A549 (cell line): ENCODE data around the gene ZNF143.

Experiments
- GATA3 ChIP-seq: IDR thresholded peaks from 2 replicates; pipeline ENCODE4 v1.6.1; 2012; ENCODE audit warnings: borderline replicate concordance
- HDAC2 ChIP-seq: fragments of 200-600 bp; sonication (generic); IDR thresholded peaks from 2 replicates; pipeline ENCODE4 v1.6.1; 2016
- HEYL ChIP-seq: fragments of 250-450 bp; sonication (Bioruptor Pico); IDR thresholded peaks from 2 replicates; pipeline ENCODE4 v1.8.0; 2021; ENCODE audit warnings: mild to moderate bottlenecking, moderate library complexity
- POLR2AphosphoS2 ChIP-seq: conservative IDR thresholded peaks from 2 replicates; pipeline ENCODE4 v1.6.1; 2012; ENCODE audit warnings: low read length, improper control_type of control experiment, inconsistent platforms
- TF ChIP-seq, protein P1 (sequence below): fragments of 450-650 bp; IDR thresholded peaks from 2 replicates; pipeline ENCODE4 v1.6.1; 2014; ENCODE audit warnings: antibody characterized with exemption
- TF ChIP-seq, protein P2 (sequence below): fragments of >200 bp; sonication (Bioruptor Twin); formaldehyde crosslinking; IDR thresholded peaks from 3 replicates; pipeline ENCODE4 v1.5.1; 2016

DNA sequence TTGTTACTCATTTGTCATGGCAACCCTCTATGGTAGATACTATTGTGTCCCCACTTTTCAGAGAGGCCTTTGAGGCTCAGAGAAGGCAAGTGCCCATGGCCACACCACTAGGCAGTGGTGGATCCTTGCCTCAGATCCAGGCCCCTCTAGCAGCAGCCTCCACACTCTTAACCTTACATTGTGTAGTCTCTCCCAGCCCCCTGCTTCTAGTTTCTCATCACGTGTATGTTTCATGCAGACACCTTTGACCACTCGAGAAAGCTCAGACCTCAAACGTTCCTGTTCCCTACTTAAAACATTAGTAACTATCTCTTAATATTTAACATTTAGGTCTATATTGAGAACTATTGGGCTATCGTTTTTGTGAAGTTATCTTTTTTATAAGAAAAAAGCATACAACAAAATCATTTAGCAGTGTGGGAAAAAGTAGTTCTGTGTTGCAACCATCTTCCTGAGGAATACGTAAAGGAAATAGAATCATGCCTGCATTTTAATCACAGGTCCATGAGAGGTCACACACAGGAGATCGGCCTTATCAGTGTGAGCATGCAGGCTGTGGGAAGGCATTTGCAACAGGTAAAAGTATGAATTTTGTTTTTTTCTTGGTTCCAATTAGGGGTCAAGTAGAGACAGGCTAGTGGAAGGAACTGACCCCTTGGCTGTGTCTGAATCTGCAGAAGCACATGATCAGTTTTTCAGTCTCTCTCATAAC is 35.1 kb downstream of the ZNF143 start:
- TF ChIP-seq, protein P1, sequence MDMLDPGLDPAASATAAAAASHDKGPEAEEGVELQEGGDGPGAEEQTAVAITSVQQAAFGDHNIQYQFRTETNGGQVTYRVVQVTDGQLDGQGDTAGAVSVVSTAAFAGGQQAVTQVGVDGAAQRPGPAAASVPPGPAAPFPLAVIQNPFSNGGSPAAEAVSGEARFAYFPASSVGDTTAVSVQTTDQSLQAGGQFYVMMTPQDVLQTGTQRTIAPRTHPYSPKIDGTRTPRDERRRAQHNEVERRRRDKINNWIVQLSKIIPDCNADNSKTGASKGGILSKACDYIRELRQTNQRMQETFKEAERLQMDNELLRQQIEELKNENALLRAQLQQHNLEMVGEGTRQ: no peak
- no peak for TF ChIP-seq POLR2AphosphoS2
- TF ChIP-seq, protein P2, sequence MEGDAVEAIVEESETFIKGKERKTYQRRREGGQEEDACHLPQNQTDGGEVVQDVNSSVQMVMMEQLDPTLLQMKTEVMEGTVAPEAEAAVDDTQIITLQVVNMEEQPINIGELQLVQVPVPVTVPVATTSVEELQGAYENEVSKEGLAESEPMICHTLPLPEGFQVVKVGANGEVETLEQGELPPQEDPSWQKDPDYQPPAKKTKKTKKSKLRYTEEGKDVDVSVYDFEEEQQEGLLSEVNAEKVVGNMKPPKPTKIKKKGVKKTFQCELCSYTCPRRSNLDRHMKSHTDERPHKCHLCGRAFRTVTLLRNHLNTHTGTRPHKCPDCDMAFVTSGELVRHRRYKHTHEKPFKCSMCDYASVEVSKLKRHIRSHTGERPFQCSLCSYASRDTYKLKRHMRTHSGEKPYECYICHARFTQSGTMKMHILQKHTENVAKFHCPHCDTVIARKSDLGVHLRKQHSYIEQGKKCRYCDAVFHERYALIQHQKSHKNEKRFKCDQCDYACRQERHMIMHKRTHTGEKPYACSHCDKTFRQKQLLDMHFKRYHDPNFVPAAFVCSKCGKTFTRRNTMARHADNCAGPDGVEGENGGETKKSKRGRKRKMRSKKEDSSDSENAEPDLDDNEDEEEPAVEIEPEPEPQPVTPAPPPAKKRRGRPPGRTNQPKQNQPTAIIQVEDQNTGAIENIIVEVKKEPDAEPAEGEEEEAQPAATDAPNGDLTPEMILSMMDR: no peak
- TF ChIP-seq GATA3: no peak
- no peak for TF ChIP-seq HDAC2
- TF ChIP-seq HEYL: no peak
